ENCODE results near the gene CCDC136.

The CCDC136 gene

DNA sequence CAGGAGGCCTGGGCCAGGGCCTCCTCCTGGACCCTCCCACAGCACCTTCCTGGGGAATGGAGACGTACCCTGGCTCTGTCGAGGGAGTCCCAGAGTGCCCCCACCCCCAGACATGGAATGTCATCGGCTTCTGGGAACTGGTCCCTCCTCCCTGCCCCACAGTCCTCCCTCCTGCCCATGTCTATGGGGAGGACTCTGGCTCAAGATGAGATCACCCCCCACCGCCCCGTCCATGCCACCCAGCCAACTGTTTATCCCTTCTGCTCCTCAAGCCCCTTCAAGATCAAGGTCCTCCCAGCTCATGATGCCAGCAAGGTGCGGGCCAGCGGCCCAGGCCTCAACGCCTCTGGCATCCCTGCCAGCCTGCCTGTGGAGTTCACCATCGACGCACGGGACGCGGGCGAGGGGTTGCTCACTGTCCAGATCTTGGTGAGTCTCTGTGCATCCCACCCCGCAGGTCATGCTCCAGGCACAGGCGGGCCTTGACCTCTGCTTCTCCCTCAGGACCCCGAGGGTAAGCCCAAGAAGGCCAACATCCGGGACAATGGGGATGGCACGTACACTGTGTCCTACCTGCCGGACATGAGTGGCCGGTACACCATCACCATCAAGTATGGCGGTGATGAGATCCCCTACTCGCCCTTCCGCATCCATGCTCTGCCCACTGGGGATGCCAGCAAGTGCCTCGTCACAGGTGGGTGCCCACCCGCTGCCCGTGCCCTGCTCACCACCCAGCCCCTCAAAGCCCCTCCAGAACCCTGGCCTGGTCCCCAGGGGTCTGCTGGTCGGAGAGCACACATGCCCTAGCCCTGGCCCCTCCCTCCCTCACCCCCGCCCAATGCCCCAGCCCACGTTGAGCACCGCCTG is 56.8 kb downstream of the CCDC136 start:
- no peak overlapping the region for H3K4ac ChIP-seq (ENCODE audit: low read depth, low read length)
- no peak overlapping the region for H2AFZ ChIP-seq (ENCODE audit: insufficient read depth, low read length, poor library complexity)
- no peak overlapping the region for H3K9ac ChIP-seq (ENCODE audit: low read length)
- no peaks in the 10 kb centered on the region for H3K9me3 ChIP-seq (ENCODE audit: insufficient read depth, low read depth, low read length)
- H4K12ac ChIP-seq (ENCODE audit: low read depth, low read length), result no peak overlapping the region
- peaks cover 96 to 97% of the 10 kb centered on the region in 2 experiments for H3K36me3 ChIP-seq (ENCODE audit: control insufficient read depth in 1 of 2, insufficient read depth in 2 of 2, low read length in 2 of 2)
- H4K91ac ChIP-seq (ENCODE audit: low read depth, low read length), result no peak overlapping the region
- H3K27ac ChIP-seq (ENCODE audit: low read depth, low read length), result no peak overlapping the region
- H2BK120ac ChIP-seq (ENCODE audit: insufficient read depth, low read length, poor library complexity), result no peak overlapping the region
- H3K23ac ChIP-seq (ENCODE audit: low read length), result no peak overlapping the region
- no peak overlapping the region for H4K8ac ChIP-seq (ENCODE audit: low read depth, low read length)
- DNase-seq, result no peak
- no peak overlapping the region for H3K14ac ChIP-seq (ENCODE audit: low read length)
- H2AK5ac ChIP-seq (ENCODE audit: low read length), result no peak overlapping the region
- H3K4me1 ChIP-seq (ENCODE audit: control insufficient read depth in 1 of 2, insufficient read depth in 2 of 2, low read length in 2 of 2), result no peaks in the 10 kb centered on the region
- no peak overlapping the region for H2BK5ac ChIP-seq (ENCODE audit: low read depth, low read length, poor library complexity)
- no peaks in the 10 kb centered on the region for H3K79me1 ChIP-seq (ENCODE audit: low read length)
- no CpG with 5 or more reads among the region's 31 CpGs for WGBS (ENCODE audit: extremely low coverage, insufficient coverage, insufficient read length)
- H3K4me3 ChIP-seq (ENCODE audit: low read depth, low read length), result no peak overlapping the region
- H2BK12ac ChIP-seq (ENCODE audit: low read length), result no peak overlapping the region
- H3K79me2 ChIP-seq (ENCODE audit: control insufficient read depth, insufficient read depth, low read length, poor library complexity), result no peaks in the 10 kb centered on the region
- no peak overlapping the region for H3K4me2 ChIP-seq (ENCODE audit: low read length)
- H3K27me3 ChIP-seq (ENCODE audit: insufficient read depth, low read length), result no peaks in the 10 kb centered on the region
- no peak overlapping the region for H3K18ac ChIP-seq (ENCODE audit: low read length)

- Histone ChIP-seq H3K23ac (ENCODE audit: low read length) (no peak overlapping the region), H3K79me2 (ENCODE audit: control insufficient read depth, insufficient read depth, low read length, poor library complexity) (no peaks in the 10 kb centered on the region), H3K36me3 (ENCODE audit: control insufficient read depth in 1 of 2, insufficient read depth in 2 of 2, low read length in 2 of 2) (peaks cover 96 to 97% of the 10 kb centered on the region in 2 experiments), H3K27ac (ENCODE audit: low read depth, low read length) (no peak overlapping the region), H3K9ac (ENCODE audit: low read length) (no peak overlapping the region), H3K4me1 (ENCODE audit: control insufficient read depth in 1 of 2, insufficient read depth in 2 of 2, low read length in 2 of 2) (no peaks in the 10 kb centered on the region), H4K12ac (ENCODE audit: low read depth, low read length) (no peak overlapping the region), H2BK120ac (ENCODE audit: insufficient read depth, low read length, poor library complexity) (no peak overlapping the region), H2BK5ac (ENCODE audit: low read depth, low read length, poor library complexity) (no peak overlapping the region), H4K8ac (ENCODE audit: low read depth, low read length) (no peak overlapping the region), H2AK5ac (ENCODE audit: low read length) (no peak overlapping the region), H3K79me1 (ENCODE audit: low read length) (no peaks in the 10 kb centered on the region), H3K14ac (ENCODE audit: low read length) (no peak overlapping the region), H3K4ac (ENCODE audit: low read depth, low read length) (no peak overlapping the region), H2BK12ac (ENCODE audit: low read length) (no peak overlapping the region), H2AFZ (ENCODE audit: insufficient read depth, low read length, poor library complexity) (no peak overlapping the region), H4K91ac (ENCODE audit: low read depth, low read length) (no peak overlapping the region), H3K18ac (ENCODE audit: low read length) (no peak overlapping the region), H3K4me3 (ENCODE audit: low read depth, low read length) (no peak overlapping the region), H3K27me3 (ENCODE audit: insufficient read depth, low read length) (no peaks in the 10 kb centered on the region), H3K4me2 (ENCODE audit: low read length) (no peak overlapping the region), H3K9me3 (ENCODE audit: insufficient read depth, low read depth, low read length) (no peaks in the 10 kb centered on the region)
- DNase-seq, result no peak
- WGBS (ENCODE audit: extremely low coverage, insufficient coverage, insufficient read length), result no CpG with 5 or more reads among the region's 16 CpGs
Measured at GRCh38 chr7:128849156-128849515, 57.4 kb downstream of the CCDC136 start.

DNA sequence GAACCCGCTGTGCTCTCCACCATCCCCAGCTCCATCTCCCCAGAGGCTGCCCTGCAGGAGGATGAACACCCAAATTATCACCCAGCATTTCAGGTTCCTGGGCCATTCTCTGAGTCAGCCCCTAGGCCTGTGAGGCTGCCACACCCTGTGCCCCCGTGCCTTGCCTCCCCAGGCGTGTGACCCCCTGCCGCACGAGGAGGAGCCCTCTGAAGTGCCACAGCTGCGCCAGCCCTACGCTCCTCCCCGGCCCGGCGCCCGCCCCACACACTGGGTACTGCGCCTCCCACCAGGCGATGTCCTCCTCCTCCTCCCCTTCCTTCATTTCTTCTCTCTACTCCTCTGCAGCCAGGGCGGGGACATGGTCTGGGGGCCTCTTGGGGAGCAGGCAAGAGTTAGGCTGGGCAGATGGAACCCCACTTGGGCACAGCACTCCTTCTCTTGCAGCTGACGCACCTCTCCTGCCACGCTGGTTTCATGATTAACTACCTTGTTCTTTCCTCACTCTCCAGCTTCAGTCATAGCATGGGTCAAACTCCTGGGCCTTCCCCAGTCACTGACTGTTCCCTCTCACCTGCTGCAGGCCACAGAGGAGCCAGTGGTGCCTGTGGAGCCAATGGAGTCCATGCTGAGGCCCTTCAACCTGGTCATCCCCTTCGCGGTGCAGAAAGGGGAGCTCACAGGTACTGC is 58.2 kb downstream of the CCDC136 start:
- H2AFZ ChIP-seq (ENCODE audit: insufficient read depth, low read length, poor library complexity), result no peak overlapping the region
- H2AK5ac ChIP-seq (ENCODE audit: low read length), result no peak overlapping the region
- no peak overlapping the region for H3K4me3 ChIP-seq (ENCODE audit: low read depth, low read length)
- H4K12ac ChIP-seq (ENCODE audit: low read depth, low read length), result no peak overlapping the region
- no peak overlapping the region for H2BK120ac ChIP-seq (ENCODE audit: insufficient read depth, low read length, poor library complexity)
- no CpG with 5 or more reads among the region's 18 CpGs for WGBS (ENCODE audit: extremely low coverage, insufficient coverage, insufficient read length)
- H2BK12ac ChIP-seq (ENCODE audit: low read length), result no peak overlapping the region
- H3K27me3 ChIP-seq (ENCODE audit: insufficient read depth, low read length), result no peaks in the 10 kb centered on the region
- no peak overlapping the region for H2BK5ac ChIP-seq (ENCODE audit: low read depth, low read length, poor library complexity)
- no peak overlapping the region for H4K91ac ChIP-seq (ENCODE audit: low read depth, low read length)
- no peak overlapping the region for H3K27ac ChIP-seq (ENCODE audit: low read depth, low read length)
- no peak overlapping the region for H3K14ac ChIP-seq (ENCODE audit: low read length)
- H3K9ac ChIP-seq (ENCODE audit: low read length), result no peak overlapping the region
- peaks cover 96 to 97% of the 10 kb centered on the region in 2 experiments for H3K36me3 ChIP-seq (ENCODE audit: control insufficient read depth in 1 of 2, insufficient read depth in 2 of 2, low read length in 2 of 2)
- H3K23ac ChIP-seq (ENCODE audit: low read length), result no peak overlapping the region
- no peaks in the 10 kb centered on the region for H3K79me1 ChIP-seq (ENCODE audit: low read length)
- no peak overlapping the region for H3K4me2 ChIP-seq (ENCODE audit: low read length)
- H3K4ac ChIP-seq (ENCODE audit: low read depth, low read length), result no peak overlapping the region
- no peak overlapping the region for H3K18ac ChIP-seq (ENCODE audit: low read length)
- no peak for DNase-seq
- no peak overlapping the region for H4K8ac ChIP-seq (ENCODE audit: low read depth, low read length)
- H3K79me2 ChIP-seq (ENCODE audit: control insufficient read depth, insufficient read depth, low read length, poor library complexity), result no peaks in the 10 kb centered on the region
- H3K4me1 ChIP-seq (ENCODE audit: control insufficient read depth in 1 of 2, insufficient read depth in 2 of 2, low read length in 2 of 2), result no peaks in the 10 kb centered on the region
- no peaks in the 10 kb centered on the region for H3K9me3 ChIP-seq (ENCODE audit: insufficient read depth, low read depth, low read length)

- H3K18ac ChIP-seq (ENCODE audit: low read length), result no peak overlapping the region
- no peak overlapping the region for H3K23ac ChIP-seq (ENCODE audit: low read length)
- no CpG with 5 or more reads among the region's 28 CpGs for WGBS (ENCODE audit: extremely low coverage, insufficient coverage, insufficient read length)
- no peaks in the 10 kb centered on the region for H3K4me1 ChIP-seq (ENCODE audit: control insufficient read depth in 1 of 2, insufficient read depth in 2 of 2, low read length in 2 of 2)
- no peak overlapping the region for H2AFZ ChIP-seq (ENCODE audit: insufficient read depth, low read length, poor library complexity)
- H2BK5ac ChIP-seq (ENCODE audit: low read depth, low read length, poor library complexity), result no peak overlapping the region
- H3K79me1 ChIP-seq (ENCODE audit: low read length), result no peaks in the 10 kb centered on the region
- no peaks in the 10 kb centered on the region for H3K9me3 ChIP-seq (ENCODE audit: insufficient read depth, low read depth, low read length)
- H3K9ac ChIP-seq (ENCODE audit: low read length), result no peak overlapping the region
- H3K4me2 ChIP-seq (ENCODE audit: low read length), result no peak overlapping the region
- no peak overlapping the region for H4K12ac ChIP-seq (ENCODE audit: low read depth, low read length)
- no peak overlapping the region for H2BK120ac ChIP-seq (ENCODE audit: insufficient read depth, low read length, poor library complexity)
- H3K79me2 ChIP-seq (ENCODE audit: control insufficient read depth, insufficient read depth, low read length, poor library complexity), result no peaks in the 10 kb centered on the region
- H3K4ac ChIP-seq (ENCODE audit: low read depth, low read length), result no peak overlapping the region
- no peak for DNase-seq
- H2BK12ac ChIP-seq (ENCODE audit: low read length), result no peak overlapping the region
- H4K91ac ChIP-seq (ENCODE audit: low read depth, low read length), result no peak overlapping the region
- H4K8ac ChIP-seq (ENCODE audit: low read depth, low read length), result no peak overlapping the region
- no peak overlapping the region for H3K27ac ChIP-seq (ENCODE audit: low read depth, low read length)
- no peak overlapping the region for H3K14ac ChIP-seq (ENCODE audit: low read length)
- no peak overlapping the region for H3K4me3 ChIP-seq (ENCODE audit: low read depth, low read length)
- no peak overlapping the region for H2AK5ac ChIP-seq (ENCODE audit: low read length)
- peaks cover 93 to 96% of the 10 kb centered on the region in 2 experiments for H3K36me3 ChIP-seq (ENCODE audit: control insufficient read depth in 1 of 2, insufficient read depth in 2 of 2, low read length in 2 of 2)
- no peaks in the 10 kb centered on the region for H3K27me3 ChIP-seq (ENCODE audit: insufficient read depth, low read length)
Measured at GRCh38 chr7:128852537-128853254, 60.9 kb downstream of the CCDC136 start.

All from trophoblast cell (in vitro differentiated cells and primary cell).